Small intestine (tissue), 7 donors: ENCODE data around the gene TENM4. TPM values are rescaled to one million over a fixed set of nuclear protein-coding genes. Genes with fewer than 3 reads are reported as not detected.
"Not testable (repeated sequence)": the region's sequence is repeated elsewhere in the genome, so short reads cannot be mapped to it uniquely, and the experiment has no call there.

Experiments
- DNase-seq, 2 donors: peaks; one replicate each; pipeline versions ENCODE4 v3.0.0 to v3.0.0-alpha.2; 2013
- FAIRE-seq: peaks from 2 replicates; lab custom pipeline; 2012; peaks lifted over from hg19 to GRCh38; lab: Jason Lieb, UNC
- H3K27ac ChIP-seq, 3 donors: one replicate each; pipeline ENCODE4 v1.5.1; 2013; ENCODE audit warnings: low read length in 2 of 3, mild to moderate bottlenecking in 2 of 3, control low read depth in 1 of 3, inconsistent platforms in 1 of 3, low read depth in 1 of 3, moderate library complexity in 1 of 3
- H3K27me3 ChIP-seq, 3 donors: one replicate each; pipeline ENCODE4 v1.6.1; 2013; ENCODE audit warnings: low read length in 3 of 3, inconsistent platforms in 1 of 3; ENCODE audit not compliant: control insufficient read depth in 3 of 3, insufficient read depth in 3 of 3
- H3K36me3 ChIP-seq, 3 donors: one replicate each; pipeline ENCODE4 v1.6.1; 2013; ENCODE audit warnings: low read length in 3 of 3, inconsistent platforms in 1 of 3, low read depth in 1 of 3, mild to moderate bottlenecking in 1 of 3, moderate library complexity in 1 of 3; ENCODE audit not compliant: control insufficient read depth in 3 of 3, insufficient read depth in 2 of 3
- H3K4me1 ChIP-seq, 3 donors: one replicate each; pipeline ENCODE4 v1.6.1; 2013; ENCODE audit warnings: low read length in 2 of 3, inconsistent platforms in 1 of 3, low read depth in 1 of 3, mild to moderate bottlenecking in 1 of 3, moderate library complexity in 1 of 3; ENCODE audit not compliant: control insufficient read depth in 3 of 3, insufficient read depth in 2 of 3
- H3K4me3 ChIP-seq, 3 donors: one replicate each; pipeline ENCODE4 v1.5.1; 2013; ENCODE audit warnings: low read length in 3 of 3, control low read depth in 1 of 3, inconsistent platforms in 1 of 3, low read depth in 1 of 3, mild to moderate bottlenecking in 1 of 3, moderate library complexity in 1 of 3
- H3K9me3 ChIP-seq, 2 donors: one replicate each; pipeline ENCODE4 v1.6.1; 2013; ENCODE audit warnings: low read depth in 1 of 2, low read length in 1 of 2; ENCODE audit not compliant: control insufficient read depth in 2 of 2, insufficient read depth in 1 of 2
- WGBS, 3 donors: extraction: QIAGEN DNeasy Blood & Tissue Kit; methylation state at CpG; one replicate each; pipeline ENCODE4 v1.1.7; 2013; 5-methylcytosine and 5-hydroxymethylcytosine counted together
- polyA plus RNA-seq, 4 donors: library from polyadenylated mRNA; stranded (reverse) in 3 of 4; unstranded in 1 of 4; fragments of 200-250 nt in 3 of 4; fragments of 120-200 nt in 1 of 4; gene quantifications; one replicate each; pipeline versions ENCODE4 v1.2.1 to v1.2.3, GENCODE V29; 2013
- donor health status: healthy with polysubstance abuse.
- donor health status: control.
- donor health status: control.
- donor health status: Bipolar disorder and iron deficiency.
- donor health status: healthy.

TENM4 gene
- polyA plus RNA-seq, 4 donors: under 0.01 to 0.96 (median 0.31) TPM; not detected in 1

DNA sequence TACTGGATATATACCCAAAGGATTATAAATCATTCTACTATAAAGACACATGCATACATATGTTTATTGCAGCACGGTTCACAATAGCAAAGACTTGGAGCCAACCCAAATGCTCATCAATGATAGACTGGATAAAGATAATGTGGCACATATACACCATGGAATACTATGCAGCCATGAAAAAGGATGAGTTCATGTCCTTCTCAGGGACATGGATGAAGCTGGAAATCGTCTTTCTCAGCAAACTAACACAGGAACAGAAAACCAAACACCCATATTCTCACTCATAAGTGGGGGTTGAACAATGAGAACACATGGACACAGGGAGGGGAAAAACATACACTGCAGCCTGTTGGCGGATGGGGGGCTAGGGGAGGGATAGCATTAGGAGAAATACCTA, 463.0 kb downstream of the TENM4 start:
- not testable (repeated sequence) for DNase-seq, H3K4me3 ChIP-seq, H3K27me3 ChIP-seq, H3K36me3 ChIP-seq, H3K9me3 ChIP-seq, H3K27ac ChIP-seq, H3K4me1 ChIP-seq, FAIRE-seq
- 62 to 84% (median 74%) methylated on average over 3 of the region's 3 CpGs for WGBS, 3 donors

DNA sequence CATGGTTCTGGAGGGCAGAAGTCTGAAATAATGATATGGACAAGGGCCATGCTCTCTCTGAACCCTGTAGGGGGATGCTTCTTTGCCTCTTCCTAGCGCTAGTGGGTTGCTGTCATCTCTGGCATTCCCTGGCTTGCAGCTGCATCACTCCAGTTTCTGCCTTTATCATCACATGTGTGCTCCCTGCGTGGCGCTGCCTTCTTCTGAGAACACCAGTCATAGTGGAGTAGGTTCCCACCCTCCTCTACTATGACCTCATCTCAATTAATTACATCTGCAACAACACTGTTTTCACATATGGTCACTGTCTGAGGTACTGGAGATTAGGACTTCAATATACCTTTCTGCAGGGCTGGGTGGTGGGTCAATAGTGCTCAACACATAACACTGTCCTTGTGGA, 463.8 kb downstream of the TENM4 start:
- FAIRE-seq: no peak
- H3K36me3 ChIP-seq: no peaks in the 10 kb centered on the region

DNA sequence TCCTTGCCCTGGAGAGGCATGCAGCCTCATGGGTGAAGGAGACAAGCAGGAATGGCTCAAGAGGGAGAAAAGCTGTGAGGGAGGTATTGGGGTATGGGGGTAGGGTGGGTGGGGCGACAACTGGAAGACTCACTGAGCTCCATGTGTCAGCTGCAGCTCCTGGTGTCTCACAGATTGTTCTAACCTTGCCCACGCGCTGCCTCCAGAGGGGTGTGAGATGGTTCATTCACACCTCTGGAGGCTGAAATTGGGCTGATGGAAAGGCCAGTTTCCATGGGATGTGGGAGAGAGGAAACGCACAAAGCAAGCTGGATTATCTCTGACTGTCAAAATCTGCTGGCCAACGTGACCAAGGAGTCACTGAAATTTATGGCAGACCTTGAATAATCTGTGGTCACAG, 465.7 kb downstream of the TENM4 start:
- no peaks in the 10 kb centered on the region for H3K36me3 ChIP-seq
- 69 to 78% (median 72%) methylated on average over 5 of the region's 5 CpGs for WGBS, 3 donors
- no peak for DNase-seq
- no peak for FAIRE-seq
- no peak overlapping the region for H3K27ac ChIP-seq
- H3K9me3 ChIP-seq: no peaks in the 10 kb centered on the region
- no peaks in the 10 kb centered on the region for H3K4me1 ChIP-seq
- no peak overlapping the region for H3K4me3 ChIP-seq
- H3K27me3 ChIP-seq: peaks cover 0 to 2% (median 0%) of the 10 kb centered on the region in 3 donors

More for the DNA sequence above, 463.8 kb downstream of the TENM4 start:
- WGBS, 3 donors: 85 to 92% (median 90%) methylated on average over 3 of the region's 3 CpGs
- Histone ChIP-seq H3K27me3 (peaks cover 0 to 2% (median 0%) of the 10 kb centered on the region in 3 donors), H3K4me1 (no peaks in the 10 kb centered on the region), H3K9me3 (no peaks in the 10 kb centered on the region), H3K27ac (no peak overlapping the region), H3K4me3 (no peak overlapping the region)
- DNase-seq: no peak

DNA sequence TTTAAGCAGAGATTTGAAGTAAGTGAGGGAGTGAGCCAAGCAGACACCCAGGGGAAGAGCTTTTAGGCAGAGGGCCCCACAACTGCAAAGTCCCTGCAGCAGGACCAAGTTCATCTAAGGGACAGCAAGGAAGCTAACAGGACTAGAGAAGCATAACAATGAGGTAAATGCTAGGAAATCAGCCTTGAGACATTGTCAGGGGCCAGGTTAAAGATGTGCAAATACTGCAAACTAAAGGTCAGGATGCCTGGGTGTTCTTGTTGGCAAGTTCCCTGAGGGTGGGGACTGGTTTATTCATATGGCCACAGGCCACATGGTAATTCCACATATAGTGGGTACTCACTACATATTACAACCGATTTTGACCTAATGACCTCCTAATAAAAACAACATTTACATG, 467.0 kb downstream of the TENM4 start:
- DNase-seq (no peak), FAIRE-seq (no peak)
- no peaks in the 10 kb centered on the region for H3K4me1 ChIP-seq
- WGBS, 3 donors: 58 to 74% (median 61%) methylated on average over 1 of the region's 1 CpG
- no peaks in the 10 kb centered on the region for H3K36me3 ChIP-seq
- H3K27me3 ChIP-seq: peaks cover 0 to 2% (median 0%) of the 10 kb centered on the region in 3 donors
- H3K9me3 ChIP-seq: no peaks in the 10 kb centered on the region
- H3K27ac ChIP-seq: no peak overlapping the region
- H3K4me3 ChIP-seq: no peak overlapping the region

DNA sequence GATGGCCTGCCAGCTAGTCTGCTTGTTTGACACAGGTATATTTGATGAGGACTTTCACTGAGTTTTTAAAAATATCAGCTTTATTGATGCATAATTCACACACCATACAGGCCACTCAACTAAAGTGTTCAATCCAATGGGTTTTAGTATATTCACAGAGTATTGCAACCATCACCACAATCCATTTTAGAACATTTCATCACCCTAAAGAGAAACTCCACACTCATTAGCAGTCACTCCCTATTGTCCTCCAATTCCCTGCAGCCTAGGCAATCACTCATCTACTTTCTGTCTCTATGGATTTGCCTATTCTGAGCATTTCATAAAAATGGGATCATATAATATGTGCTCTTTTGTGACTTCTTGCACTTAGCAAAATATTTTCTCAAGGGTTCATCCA, 468.2 kb downstream of the TENM4 start:
- no peaks in the 10 kb centered on the region for H3K27me3 ChIP-seq
- H3K27ac ChIP-seq: no peak overlapping the region
- DNase-seq (no peak), FAIRE-seq (no peak)
- no peaks in the 10 kb centered on the region for H3K9me3 ChIP-seq
- no peaks in the 10 kb centered on the region for H3K4me1 ChIP-seq
- no peak overlapping the region for H3K4me3 ChIP-seq
- H3K36me3 ChIP-seq: no peaks in the 10 kb centered on the region

DNA sequence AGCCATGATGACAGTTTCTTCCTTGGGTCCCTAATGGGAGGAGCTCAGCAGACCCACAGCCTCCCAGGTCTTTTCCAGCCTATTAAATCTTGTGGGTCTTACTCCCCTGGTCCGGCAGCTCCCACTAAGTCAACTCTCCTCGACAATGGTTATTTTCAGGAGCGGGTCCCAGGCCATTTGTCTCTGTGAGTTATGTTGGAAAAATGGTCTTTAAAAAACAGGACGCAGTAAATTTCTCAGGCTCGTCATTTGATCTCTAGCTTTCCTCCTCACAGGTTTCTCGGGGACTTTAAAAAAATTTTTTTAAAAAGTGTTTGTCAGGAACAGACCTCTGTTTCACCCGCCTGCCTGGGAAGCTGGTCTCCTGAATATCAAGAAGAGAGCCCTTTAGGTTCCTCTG, 468.7 kb downstream of the TENM4 start:
- 82 to 92% (median 83%) methylated on average over 7 of the region's 7 CpGs for WGBS, 3 donors
- no peak overlapping the region for H3K4me3 ChIP-seq
- no peaks in the 10 kb centered on the region for H3K27me3 ChIP-seq
- H3K27ac ChIP-seq: no peak overlapping the region
- DNase-seq (no peak), FAIRE-seq (no peak)
- no peaks in the 10 kb centered on the region for H3K36me3 ChIP-seq
- no peaks in the 10 kb centered on the region for H3K9me3 ChIP-seq
- H3K4me1 ChIP-seq: no peaks in the 10 kb centered on the region

DNA sequence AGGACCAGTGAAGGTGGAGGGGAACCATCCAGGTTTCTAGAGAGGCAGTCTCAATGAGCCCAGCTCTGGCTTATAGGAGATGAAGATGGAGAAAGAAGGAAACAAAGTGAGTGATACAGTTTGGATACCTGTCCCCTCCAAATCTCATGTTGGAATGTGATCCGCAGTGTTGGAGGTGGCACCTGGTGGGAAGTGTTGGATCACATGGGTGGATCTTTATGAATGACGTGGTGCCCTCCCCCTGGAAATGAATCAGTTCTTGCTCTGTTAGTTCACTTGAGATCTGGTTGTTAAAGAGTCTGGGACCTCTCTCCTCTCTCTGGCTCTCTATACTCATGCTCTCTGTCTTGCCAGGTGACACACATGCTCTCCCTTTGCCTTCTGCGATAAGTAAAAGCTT, 473.0 kb downstream of the TENM4 start:
- H3K4me3 ChIP-seq: no peak overlapping the region
- DNase-seq: no peak
- peaks cover 0 to 2% (median 0%) of the 10 kb centered on the region in 3 donors for H3K27me3 ChIP-seq
- H3K4me1 ChIP-seq: no peaks in the 10 kb centered on the region
- FAIRE-seq: no peak
- no peaks in the 10 kb centered on the region for H3K9me3 ChIP-seq
- H3K36me3 ChIP-seq: no peaks in the 10 kb centered on the region
- no peak overlapping the region for H3K27ac ChIP-seq
- 83 to 90% (median 89%) methylated on average over 3 of the region's 3 CpGs for WGBS, 3 donors

DNA sequence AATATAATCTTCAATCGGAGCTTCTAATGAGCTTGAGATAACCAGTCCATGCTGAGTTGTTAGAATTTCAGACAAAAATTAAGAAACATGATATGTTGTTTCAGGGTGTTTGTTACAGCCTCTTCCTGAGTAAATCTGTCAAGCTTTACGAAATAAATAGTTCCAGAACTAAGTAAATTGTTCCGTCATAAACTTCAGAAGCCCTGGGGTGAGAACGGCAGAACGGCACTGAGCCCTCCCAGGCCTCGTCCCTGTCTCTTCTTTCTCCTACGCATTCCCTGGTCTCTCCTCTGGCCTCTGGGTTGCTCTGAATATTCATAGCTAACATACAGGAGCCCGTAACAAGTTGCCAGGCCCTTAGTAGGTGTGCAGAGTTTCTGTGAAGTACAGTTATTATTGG, 475.4 kb downstream of the TENM4 start:
- no peaks in the 10 kb centered on the region for H3K4me1 ChIP-seq
- no peak for DNase-seq
- FAIRE-seq: no peak
- H3K9me3 ChIP-seq: no peaks in the 10 kb centered on the region
- no peaks in the 10 kb centered on the region for H3K36me3 ChIP-seq
- no peak overlapping the region for H3K27ac ChIP-seq
- WGBS, 3 donors: 81 to 83% (median 82%) methylated on average over 8 of the region's 8 CpGs
- H3K27me3 ChIP-seq: peaks cover 0 to 22% (median 4%) of the 10 kb centered on the region in 3 donors
- H3K4me3 ChIP-seq: no peak overlapping the region
